Right lobe of liver (tissue), 6 donors: ENCODE measurements around the gene EREG. TPM values are rescaled to one million over a fixed set of nuclear protein-coding genes. Genes with fewer than 3 reads are reported as not detected.
"Not testable (repeated sequence)": the region's sequence is repeated elsewhere in the genome, so short reads cannot be mapped to it uniquely, and the experiment has no call there.

Experiments
- ATAC-seq, 4 donors: fragments of 200-7000 bp; cut with Tn5 transposase; one replicate each; pipeline ENCODE4 v1.9.1; 2020; ENCODE audit warnings: mild to moderate bottlenecking in 4 of 4, moderate library complexity in 4 of 4
- DNase-seq, 3 donors: peaks; one replicate each; pipeline ENCODE4 v3.0.0-alpha.2; 2020
- H3K27ac ChIP-seq, 3 donors: fragments of 200-600 bp; one replicate each; pipeline ENCODE4 v1.8.0; 2022
- H3K27me3 ChIP-seq, 2 donors: fragments of 200-600 bp; one replicate each; pipeline ENCODE4 v1.8.0; 2022
- H3K36me3 ChIP-seq, 4 donors: fragments of 200-600 bp; sonication (generic) in 1 of 4; one replicate each; pipeline versions ENCODE4 v1.5.1 to v1.8.0; 2017 to 2022; ENCODE audit warnings: control low read depth in 1 of 4
- H3K4me1 ChIP-seq, 4 donors: fragments of 200-600 bp; sonication (generic) in 1 of 4; one replicate each; pipeline versions ENCODE4 v1.5.1 to v1.8.0; 2017 to 2022; ENCODE audit warnings: control low read depth in 1 of 4
- H3K4me3 ChIP-seq, 3 donors: fragments of 200-600 bp; one replicate each; pipeline ENCODE4 v1.8.0; 2022
- H3K9me3 ChIP-seq, 4 donors: fragments of 200-600 bp; sonication (generic) in 1 of 4; one replicate each; pipeline versions ENCODE4 v1.5.1 to v1.8.0; 2017 to 2022; ENCODE audit warnings: control low read depth in 1 of 4
- CTCF ChIP-seq, 4 donors: fragments of 200-600 bp in 3 of 4; fragments of 450-650 bp in 1 of 4; IDR thresholded peaks; one replicate each; pipeline versions ENCODE4 v1.5.1 to v1.8.0; 2016 to 2022; ENCODE audit warnings: antibody characterized with exemption in 4 of 4, mild to moderate bottlenecking in 2 of 4
- POLR2A ChIP-seq: fragments of 450-650 bp; IDR thresholded peaks from one replicate; pipeline ENCODE4 v1.6.1; 2017; ENCODE audit warnings: antibody characterized with exemption, mild to moderate bottlenecking
- WGBS: methylation state at CpG from one replicate; pipeline ENCODE4 v1.1.6; 2018; ENCODE audit warnings: low coverage, low lambda C conversion rate; ENCODE audit not compliant: insufficient coverage; ENCODE audit errors: missing lambda C conversion rate; 5-methylcytosine and 5-hydroxymethylcytosine counted together
- intact Hi-C, 2 donors: fragments of 100-400 bp; cut with DNase I; formaldehyde crosslinking; loops; one replicate each; pipeline versions ENCODE4 v1.11.2 to v1.14.1; 2022
- total RNA-seq, 6 experiments: library from RNA; depleted of rRNA in 2 of 6; stranded (reverse); fragments of >200 nt in 2 of 6; fragmentation: NEBNext Ultra II Directional in 3 of 6; extraction: Animal tissue kit (Norgen Biotek cat#: 25700) in 3 of 6; gene quantifications; one replicate each; pipeline versions ENCODE4 v1.1.0 to v1.2.4, GENCODE V29; 2016 to 2023
- donor health status: DM: no; HTN: yes; CAD: no.
- donor health status: DM: no; HTN: no; CAD: no.
- donor health status: DM: no; HTN: no; CAD: no.
- donor health status: DM: no; HTN: yes; CAD: no.
- donor health status: DM: no; HTN: yes; CAD: no.

Gene EREG
- total RNA-seq, 6 experiments from 2014 or later = 0.11 to 0.50 TPM; not detected in 4

DNA sequence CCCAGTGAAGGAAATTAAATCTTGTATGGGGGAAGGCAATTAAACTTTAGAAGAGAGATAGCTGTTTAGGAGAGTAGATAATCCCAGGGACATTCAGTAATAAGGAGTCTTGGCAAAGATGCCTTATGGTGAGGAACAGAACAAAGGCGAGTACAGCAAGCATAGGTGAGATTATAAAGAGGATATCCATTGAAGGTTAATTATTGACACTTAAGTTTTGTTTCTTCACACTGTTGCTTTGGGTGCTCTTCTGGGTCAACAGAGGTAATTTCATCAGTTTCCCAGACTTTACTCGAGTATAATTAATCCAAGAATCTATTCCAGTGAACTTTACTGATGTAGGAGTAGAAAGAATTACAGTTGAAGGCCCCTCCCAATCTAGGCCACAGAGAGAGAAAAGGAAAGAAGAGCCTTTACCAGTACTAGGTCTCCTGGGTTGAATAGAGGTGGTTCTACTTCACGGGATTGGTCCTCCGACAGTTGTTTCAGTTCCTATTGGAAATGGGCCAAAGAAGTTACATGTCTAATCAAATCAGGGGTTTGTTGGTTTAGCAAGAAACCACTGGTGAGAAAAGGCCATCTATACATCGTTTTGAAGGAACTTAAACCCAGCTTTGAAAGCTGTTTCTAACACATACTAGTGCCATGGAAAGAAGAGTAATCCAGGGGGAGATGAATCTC lies 29.5 kb upstream of the EREG start:
- no peak overlapping the region for H3K4me3 ChIP-seq
- H3K4me1 ChIP-seq = no peaks in the 10 kb centered on the region
- WGBS = 76% methylated on average over 5 of the region's 5 CpGs
- ATAC-seq = no peak
- H3K36me3 ChIP-seq = no peaks in the 10 kb centered on the region
- intact Hi-C loops = no loop called here
- no peaks in the 10 kb centered on the region for H3K9me3 ChIP-seq
- H3K27me3 ChIP-seq = no peaks in the 10 kb centered on the region
- DNase-seq = no peak
- H3K27ac ChIP-seq = no peak overlapping the region
- TF ChIP-seq POLR2A = no peak
- TF ChIP-seq CTCF (IDR thresholded peaks at IDR 0.05) = no peak

- Histone ChIP-seq H3K27me3 (no peaks in the 10 kb centered on the region), H3K36me3 (no peaks in the 10 kb centered on the region), H3K9me3 (no peaks in the 10 kb centered on the region), H3K27ac (no peak overlapping the region), H3K4me1 (no peaks in the 10 kb centered on the region), H3K4me3 (no peak overlapping the region)
- intact Hi-C loops = no loop called here
- DNase-seq (no peak), ATAC-seq (no peak)
- TF ChIP-seq CTCF (IDR thresholded peaks at IDR 0.05) = no peak
- no peak for TF ChIP-seq POLR2A
- WGBS = 30% methylated on average over 4 of the region's 4 CpGs
These were observed 26.1 kb upstream of the EREG start for GRCh38 chr4:74338792-74339333.

DNA sequence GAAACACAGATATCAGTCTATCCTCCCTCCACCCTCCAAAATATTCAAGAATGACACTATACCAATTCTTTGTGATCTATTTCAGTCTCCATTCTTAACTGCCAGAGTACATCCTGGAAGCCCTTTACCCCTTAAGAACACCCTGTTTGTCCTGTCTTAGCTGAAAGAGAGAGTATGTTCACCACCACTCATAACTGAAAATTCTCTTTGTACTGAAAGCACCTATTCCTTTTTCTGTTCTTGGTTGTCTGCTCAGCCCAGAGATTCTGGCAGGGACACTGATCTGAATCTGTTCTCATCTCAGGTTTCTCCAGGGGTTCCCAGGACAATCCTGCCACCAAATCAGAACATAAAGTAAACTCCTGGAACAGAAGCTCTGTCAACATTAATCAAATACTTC lies 25.4 kb upstream of the EREG start:
- H3K4me3 ChIP-seq = no peak overlapping the region
- no peaks in the 10 kb centered on the region for H3K4me1 ChIP-seq
- no peaks in the 10 kb centered on the region for H3K36me3 ChIP-seq
- H3K27me3 ChIP-seq = no peaks in the 10 kb centered on the region
- DNase-seq (no peak), ATAC-seq (no peak)
- H3K9me3 ChIP-seq = no peaks in the 10 kb centered on the region
- no peak for TF ChIP-seq POLR2A
- TF ChIP-seq CTCF (IDR thresholded peaks at IDR 0.05) = no peak
- no peak overlapping the region for H3K27ac ChIP-seq
- intact Hi-C loops = no loop called here

DNA sequence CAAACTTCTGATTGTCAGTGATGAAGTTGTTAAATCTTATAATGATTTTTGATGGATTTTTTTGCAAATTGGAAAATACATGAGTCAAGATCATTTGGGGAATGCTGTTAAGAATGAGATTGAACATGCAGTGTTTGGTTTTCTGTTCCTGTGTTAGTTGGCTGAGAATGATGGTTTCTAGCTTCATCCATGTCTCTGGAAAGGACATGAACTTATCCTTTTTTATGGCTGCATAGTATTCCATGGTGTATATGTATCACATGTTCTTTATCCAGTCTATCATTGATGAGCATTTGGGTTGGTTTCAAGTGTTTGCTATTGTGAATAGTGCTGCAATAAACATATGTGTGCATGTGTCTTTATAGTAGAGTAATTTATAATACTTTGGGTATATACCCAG lies 24.5 kb upstream of the EREG start:
- H3K36me3 ChIP-seq, H3K27me3 ChIP-seq, DNase-seq, ATAC-seq, H3K9me3 ChIP-seq, H3K4me1 ChIP-seq, H3K27ac ChIP-seq, intact Hi-C loops, H3K4me3 ChIP-seq: not testable (repeated sequence)

DNA sequence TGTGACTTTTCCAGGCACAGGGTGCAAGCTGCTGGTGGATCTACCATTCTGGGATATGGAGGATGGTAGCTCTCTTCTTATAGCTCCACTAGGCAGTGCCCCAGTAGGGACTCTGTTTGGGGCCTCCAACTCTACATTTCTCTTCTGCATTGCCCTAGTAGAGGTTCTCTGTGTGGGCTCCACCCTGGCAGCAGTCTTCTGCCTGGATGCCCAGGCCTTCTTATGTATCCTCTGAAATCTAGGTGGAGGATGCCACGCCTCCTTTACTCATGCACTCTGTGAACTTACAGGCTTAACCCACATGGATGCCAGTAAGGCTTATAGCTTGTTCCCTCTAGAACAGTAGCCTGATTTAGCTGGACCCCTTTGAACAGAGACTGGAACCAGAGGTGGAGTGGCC lies 20.9 kb upstream of the EREG start:
- Histone ChIP-seq H3K4me3 (no peak overlapping the region), H3K27me3 (no peaks in the 10 kb centered on the region), H3K9me3 (no peaks in the 10 kb centered on the region), H3K27ac (no peak overlapping the region), H3K4me1 (no peaks in the 10 kb centered on the region), H3K36me3 (no peaks in the 10 kb centered on the region)
- TF ChIP-seq POLR2A (no peak), CTCF (IDR thresholded peaks at IDR 0.05) (no peak)
- ATAC-seq = no peak
- intact Hi-C loops = no loop called here
- DNase-seq = no peak
- 43% methylated on average over 1 of the region's 1 CpG for WGBS
